Daoy (cell line): Measurements from ENCODE around the gene DNM3. TPM values are rescaled to one million over a fixed set of nuclear protein-coding genes. Genes with fewer than 3 reads are reported as not detected.

Experiments used
- DNase-seq: peaks from one replicate; pipeline ENCODE4 v3.0.0-alpha.2; 2015; ENCODE audit warnings: low read depth
- total RNA-seq: library from RNA; depleted of rRNA; stranded (reverse); fragments of >200 nt; shearing (Covaris generic); gene quantifications from 2 replicates; pipeline ENCODE4 v1.2.3, GENCODE V29; 2014

Gene DNM3
- total RNA-seq, 1 experiment from 2014 or later = 4.5 TPM

DNA sequence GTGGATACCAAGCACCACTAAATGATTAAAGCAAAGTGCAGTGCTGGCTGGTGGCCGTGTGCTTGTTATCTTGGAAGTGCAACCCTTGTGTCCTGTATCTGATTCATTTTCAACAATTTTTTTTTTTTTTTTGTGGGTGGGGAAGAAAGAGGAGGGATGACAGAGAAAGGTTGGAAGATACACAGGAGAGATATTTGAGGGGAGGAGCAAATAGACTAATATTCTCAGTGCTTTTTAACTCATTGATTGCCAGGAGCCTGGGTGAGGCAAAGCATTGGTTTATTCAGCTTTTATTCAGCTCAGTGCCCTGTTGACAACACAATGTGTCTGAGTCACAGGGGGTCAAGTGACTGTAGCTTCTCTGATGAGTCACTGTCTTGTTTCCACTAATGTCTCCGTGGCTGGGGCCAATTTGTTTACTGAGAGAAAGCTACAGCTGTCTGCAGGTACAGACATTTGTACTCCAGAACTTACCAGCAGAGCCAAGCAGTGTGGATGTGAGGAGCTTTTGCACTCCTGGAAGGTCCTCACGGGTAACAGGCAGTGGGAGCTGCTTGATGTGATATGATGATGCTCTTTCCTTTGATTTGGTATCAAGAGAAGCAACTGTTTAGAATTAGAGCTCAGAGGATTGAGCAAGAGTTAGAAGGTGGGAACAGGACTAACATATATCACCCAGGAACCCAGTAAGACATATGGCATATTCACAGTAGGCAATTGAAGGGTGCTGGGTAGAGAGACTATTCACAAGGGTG, 23.6 kb upstream of the DNM3 start:
- peak; percentile 83 for DNase-seq

DNA sequence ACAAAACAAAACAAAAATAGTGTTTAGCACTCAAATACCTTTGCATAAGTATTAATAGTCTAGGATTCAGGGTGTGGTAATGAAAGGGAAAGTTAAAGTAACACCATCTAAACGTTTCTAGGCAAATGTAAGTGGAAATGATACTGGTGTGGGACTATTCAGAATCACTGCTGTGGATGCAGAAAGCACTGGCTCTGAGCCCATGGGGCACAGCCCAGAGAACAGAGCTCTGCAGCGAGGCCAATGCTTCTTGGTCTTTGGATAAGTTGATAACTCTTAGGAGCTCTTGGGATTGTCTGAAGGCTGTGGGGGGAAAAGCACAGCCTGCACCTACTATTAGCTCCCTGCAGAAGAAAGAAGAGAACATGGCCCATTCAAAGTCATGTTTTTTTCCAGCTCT, 21.4 kb upstream of the DNM3 start:
- no peak for DNase-seq

DNA sequence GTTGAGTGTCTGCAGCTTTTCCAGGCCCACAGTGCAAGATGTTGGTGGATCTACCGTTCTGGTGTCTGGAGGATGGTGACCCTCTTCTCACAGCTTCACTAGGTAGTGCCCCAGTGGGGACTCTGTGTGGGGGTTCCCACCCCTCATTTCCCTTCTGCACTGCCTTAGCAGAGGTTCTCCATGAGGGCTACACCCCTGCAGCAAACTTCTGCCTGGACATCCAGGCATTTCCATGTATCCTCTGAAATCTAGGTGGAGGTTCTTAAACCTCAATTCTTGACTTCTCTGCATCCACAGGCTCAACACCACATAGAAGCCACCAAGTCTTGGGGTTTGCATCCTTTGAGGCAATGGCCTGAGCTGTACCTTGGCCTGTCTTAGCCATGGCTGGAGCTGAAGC, 14.3 kb upstream of the DNM3 start:
- DNase-seq = no peak

DNA sequence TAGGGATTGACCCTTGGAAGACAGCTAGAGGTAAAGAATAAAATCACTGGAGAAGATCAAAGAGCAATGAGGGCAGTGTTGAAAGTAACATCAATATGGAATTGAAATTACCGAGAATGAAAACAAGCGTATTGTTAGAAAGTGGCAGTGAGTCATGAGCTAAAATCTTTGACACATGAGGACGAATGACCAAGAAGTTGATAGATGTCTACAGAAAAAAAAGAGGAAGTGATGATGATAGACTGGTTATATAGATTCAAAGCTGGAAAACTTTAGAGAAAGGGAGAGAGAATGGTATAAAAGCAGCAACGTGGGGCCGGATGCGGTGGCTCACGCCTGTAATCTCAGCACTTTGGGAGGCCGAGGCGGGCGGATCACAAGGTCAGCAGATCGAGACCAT, 12.5 kb upstream of the DNM3 start:
- DNase-seq = no peak

DNA sequence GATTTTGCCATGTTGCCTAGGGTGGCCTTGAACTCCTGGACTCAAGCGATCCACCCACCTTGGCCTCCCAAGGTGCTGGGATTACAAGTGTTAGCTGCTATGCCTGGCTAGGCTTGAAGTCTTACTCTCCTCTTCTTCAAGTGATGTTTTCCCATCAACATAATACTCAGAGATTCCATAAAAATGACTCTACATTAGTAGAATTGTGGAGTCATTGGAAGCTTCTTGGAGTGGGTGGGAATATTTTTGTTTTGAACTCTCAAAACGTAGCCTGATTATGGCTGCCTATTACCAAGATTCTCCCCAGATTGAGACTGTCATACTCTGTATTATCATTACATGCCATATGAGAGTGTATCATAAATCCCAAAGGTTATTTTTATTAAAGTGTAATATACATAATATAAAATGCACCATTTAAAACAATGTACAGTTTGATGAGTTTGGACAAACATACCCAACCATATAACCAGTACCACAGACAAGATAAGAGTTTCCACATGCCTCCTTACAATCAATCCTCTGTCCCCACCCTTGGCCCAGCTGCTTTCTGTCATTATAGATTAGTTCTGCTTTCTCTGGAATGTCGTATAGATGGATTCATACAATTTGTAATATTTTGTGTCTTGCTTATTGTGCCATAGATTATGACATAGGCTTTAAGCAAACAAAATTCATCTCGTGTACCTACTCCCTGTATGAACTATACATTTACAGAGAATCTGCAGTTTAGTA, 8.0 kb upstream of the DNM3 start:
- DNase-seq = no peak

DNA sequence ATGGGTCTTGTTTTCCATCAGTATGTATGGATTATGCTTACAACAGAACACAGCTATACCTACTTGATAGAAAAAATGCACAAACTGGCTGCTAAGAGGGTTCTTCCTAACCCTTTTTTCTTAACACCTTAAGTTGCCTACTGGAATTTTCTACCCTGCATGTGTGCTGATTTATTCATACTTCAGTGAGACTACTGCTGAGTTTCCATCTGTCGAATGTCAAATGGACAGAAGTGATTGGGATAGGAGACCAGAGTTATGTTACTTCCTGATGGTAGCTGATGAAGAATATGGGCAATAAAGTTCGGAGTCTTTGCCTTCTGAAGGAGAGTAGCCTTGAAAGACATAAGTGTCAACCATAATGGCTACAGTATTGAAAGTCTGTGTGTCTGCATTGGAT, 6.5 kb upstream of the DNM3 start:
- DNase-seq = no peak

DNA sequence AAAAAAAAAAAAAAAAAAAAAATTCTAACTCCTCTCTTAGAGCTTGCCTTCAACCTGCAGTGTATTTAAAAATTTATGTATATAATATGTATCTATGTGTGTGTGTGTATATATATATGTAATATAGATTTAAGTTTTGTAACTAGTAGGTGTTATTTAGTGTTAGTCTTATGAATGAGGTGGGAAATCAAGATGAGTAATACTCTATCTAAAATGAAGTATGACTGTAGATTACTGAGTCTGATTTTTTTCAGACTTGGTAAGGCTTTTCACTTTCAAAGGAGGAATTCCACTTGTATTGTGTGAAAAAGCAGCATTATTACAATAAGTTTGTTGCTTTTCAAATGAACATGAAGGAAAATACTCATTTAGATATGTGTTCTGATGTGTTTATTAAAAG, 5.4 kb upstream of the DNM3 start:
- DNase-seq = no peak

DNA sequence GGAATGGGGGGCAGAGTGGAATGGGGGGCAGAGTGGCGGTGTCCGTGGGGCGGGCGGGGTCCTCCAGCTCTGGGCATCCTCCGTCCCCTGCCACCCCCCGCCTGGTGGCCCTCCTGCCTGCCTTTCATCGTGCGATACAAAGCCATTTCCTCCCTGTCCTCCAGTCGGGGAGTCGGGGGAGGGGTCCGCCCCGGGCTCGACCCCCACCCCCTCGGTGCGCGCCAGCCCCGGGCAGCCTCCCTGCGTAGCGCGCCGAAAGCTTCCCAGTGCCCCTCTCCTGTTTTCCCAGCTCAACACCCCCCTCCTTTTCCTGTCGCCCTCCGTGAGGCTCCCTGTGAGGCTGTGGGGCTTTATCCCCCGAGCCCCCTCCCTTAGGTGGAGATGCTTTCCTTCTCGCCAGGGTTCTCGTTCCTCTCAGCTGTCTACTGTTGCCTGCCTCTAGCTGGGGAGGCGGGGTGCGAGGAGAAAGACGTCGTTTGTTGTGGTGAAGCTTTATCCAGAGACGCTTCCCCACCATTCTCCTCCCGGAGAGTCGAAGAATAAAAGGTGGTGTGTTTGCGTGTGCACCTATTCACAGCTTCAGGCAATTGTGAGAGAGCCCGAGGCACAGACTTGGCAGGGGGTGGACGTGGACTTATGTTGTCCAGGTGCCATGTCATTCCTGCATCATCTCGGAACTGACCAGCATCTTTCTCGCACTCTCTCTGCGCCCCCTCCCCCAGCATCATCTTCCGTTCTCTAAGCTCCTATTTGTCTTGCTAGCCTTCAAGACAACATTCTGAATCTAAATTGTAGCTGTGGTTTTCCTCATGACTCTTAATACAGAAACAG, 848 bp downstream of the DNM3 start:
- DNase-seq = peak; percentile 27

DNA sequence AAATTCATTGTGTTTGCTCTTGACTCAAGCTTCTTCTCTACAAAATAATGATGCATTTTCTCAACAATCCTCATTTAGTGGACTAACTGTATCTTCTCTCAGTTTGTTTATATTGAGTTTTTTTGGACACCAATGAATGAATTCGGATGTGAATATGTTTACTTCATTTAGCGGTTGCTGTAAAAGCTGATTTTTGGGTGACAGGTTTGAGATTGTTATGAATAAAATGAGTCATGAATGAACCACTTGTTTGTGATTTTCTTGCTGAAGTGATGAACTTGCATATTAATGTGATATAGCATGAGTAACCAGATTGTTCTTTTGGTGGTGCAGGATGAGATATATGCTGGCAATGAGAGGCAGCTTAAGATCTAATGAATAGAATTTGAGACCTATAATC, 3.1 kb downstream of the DNM3 start:
- DNase-seq = no peak

DNA sequence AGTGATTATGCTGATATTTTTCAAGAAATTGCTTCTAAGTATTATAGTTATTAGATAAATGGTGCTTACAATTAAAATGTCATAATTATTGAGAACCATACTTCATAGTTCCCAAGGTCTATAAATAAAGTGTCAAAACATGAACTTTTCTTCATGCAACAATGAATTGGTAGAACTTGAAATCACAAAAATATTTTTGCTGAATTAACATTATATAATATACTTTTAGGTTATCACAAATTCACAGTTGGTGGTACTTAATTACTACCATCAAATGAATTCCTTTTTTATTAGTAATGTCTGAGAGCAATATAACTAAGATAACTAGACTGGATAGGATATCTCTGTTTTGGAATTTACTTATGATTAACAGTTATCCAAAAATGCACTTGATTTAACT, 4.7 kb downstream of the DNM3 start:
- DNase-seq = no peak

DNA sequence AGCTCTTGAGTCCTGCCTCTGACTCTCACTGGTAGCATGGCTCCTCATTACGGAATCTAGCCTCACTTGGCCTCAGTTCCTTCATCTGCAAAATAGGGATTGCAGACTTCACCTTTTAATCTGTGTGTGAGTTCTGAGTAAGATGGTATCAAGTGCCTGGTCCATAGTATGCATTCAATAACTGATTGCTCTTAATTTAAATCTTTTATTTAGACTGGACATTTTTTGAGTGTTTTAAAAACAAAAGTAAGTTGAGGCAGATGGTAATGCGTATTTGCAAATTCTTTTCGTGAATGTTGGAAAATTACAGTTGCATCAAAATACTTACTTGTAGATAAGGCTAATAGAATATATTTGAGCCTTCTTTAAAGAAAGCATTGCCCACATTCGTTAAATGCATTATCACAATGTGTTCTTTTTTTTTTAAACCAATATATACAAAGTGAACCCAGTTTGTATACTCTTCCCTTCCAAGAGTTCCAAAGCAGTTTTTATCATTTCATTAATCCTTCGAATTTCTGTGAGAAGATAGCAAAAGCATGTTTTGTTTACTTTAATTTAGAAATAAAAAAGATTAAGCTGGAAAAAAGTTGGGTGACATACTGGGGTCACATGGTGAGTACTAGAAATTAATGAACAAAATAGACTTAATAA, 8.1 kb downstream of the DNM3 start:
- no peak for DNase-seq

DNA sequence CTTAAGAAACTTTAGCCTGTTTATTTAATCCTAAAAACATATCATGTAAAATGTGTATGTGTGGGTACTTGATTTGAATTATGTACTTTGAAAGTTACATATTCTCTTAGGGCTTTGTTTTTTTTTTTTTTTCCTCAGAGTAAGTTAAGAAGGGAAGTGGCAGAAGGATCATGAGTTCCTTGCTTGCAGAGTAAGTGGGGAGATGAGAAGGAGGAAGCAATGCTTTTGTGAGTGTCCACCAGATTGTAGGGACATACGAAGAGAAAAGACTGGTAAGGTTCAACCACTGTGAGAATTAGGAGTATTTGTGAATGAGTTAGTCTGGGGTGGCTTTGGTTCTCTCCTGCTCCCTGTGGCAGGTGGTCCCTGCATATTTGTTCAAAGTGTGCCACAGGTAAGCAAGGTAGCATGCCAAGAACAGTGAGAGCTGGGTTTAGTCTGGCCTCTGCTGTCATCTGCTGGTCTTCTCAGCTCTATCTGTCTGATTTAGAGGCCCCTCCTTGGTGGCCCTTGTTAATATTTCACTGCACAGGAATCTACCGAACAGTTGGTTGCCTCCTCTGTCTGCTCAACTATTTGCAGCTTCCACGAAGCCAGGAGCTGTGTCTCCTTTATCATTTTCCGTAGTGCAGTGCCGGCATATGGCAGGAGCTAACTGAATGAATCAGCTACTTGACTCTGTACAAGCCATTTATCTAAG, 9.5 kb downstream of the DNM3 start:
- no peak for DNase-seq

DNA sequence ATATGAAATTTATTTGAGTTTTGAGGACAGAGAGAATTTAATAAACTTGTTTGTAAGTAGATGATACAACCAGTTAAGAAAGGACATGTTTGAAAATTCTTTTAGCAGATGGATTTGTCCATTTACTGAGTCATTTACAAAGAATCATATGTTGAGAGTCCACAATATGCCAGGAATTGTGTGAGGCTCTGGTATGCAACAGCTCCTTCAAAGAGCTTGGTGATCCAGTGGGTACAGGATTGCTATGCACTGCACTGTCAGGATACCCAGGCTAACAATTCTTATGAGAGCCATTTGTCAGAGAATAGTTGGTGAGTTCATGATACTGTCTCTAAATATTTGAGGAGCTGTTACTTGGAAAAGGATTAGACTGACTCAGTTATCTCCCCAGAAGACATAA, 11.0 kb downstream of the DNM3 start:
- DNase-seq = no peak

DNA sequence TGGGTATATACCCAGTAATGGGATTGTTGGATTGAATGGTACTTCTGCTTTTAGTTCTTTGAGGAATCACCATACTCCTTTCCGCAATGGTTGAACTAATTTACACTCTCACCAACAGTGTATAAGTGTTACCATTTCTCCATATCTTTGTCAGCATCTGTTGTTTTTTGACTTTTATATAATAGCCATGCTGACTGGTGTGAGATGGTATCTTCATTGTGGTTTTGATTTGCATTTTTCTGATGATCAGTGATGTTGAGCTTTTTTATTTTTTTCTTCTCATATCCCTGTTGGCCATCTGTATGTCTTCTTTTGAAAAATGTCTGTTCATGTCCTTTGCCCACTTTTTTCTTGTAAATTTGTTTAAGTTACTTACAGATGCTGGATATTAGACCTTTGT, 14.1 kb downstream of the DNM3 start:
- DNase-seq = no peak

DNA sequence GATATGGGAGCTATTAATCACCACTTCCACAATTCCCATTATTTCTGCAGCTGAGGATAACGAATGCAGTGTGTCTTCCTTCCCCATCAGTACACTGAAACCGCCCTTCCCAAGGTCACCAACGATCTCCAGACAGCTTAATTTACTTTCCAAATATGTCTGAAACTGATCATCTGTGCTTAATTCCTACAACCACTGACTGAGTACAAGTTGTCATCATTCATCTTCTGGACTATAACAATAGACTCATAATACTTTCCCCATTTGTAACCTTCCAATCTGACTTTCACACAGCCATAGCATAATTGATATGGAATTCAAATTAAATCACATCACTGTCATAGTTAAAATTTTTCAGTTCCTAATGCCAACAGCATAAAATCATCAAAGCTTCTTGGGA, 17.4 kb downstream of the DNM3 start:
- no peak for DNase-seq

DNA sequence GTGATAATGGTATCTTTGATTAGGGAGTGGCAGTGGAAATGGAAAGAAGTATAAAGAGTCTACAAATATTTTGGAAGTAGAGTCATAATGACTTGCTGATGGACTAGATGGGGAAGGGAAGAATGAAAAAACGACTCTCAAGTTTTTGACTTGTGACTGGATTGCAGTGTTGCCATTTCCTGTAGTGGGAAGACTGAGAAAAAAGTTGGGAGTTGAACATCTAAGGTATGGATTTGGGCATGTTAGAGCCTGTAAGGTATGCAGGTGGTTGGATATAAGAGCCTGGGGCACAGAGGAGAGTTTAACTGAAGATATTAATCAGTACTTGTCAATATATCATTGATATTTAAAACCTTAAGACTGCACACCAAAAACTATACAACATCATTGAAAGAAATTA, 19.4 kb downstream of the DNM3 start:
- DNase-seq = no peak

DNA sequence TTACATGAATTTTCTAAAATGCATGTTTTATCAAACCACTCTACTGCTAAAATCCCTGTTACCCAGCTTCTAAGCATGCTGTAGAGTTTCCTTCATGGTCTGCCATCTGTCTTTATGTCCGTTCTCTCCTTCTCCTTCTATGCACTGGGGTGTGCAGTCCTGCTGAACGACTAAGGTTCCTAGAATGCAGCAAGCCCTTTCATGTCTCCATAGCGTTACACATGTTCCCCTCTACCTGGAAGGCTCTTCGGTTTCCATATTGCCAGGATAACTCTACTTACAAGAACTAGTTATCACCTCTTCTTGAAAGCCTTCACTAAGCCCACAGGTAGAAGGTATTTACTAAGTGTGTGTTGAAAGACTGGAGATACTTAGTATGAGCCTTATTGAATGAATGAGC, 22.2 kb downstream of the DNM3 start:
- no peak for DNase-seq

DNA sequence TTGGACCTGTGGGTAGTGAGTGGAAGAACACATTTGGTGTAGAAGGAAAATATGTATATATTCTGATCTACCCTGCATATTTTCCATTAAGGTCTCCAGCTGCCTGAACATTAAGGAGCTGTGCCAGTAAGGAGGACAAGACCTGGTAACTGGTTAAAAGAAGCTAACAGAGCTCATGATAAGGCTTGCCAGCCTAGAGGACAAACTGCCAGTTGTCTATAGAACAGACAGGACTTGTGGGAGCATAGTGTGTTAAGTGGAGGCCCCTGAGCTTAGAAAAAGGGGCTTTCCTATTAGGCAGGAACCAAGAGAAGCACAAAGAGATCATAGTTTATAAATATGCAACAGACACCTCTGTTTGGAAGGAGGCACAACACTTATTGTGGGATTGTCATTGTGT, 23.0 kb downstream of the DNM3 start:
- DNase-seq = no peak

DNA sequence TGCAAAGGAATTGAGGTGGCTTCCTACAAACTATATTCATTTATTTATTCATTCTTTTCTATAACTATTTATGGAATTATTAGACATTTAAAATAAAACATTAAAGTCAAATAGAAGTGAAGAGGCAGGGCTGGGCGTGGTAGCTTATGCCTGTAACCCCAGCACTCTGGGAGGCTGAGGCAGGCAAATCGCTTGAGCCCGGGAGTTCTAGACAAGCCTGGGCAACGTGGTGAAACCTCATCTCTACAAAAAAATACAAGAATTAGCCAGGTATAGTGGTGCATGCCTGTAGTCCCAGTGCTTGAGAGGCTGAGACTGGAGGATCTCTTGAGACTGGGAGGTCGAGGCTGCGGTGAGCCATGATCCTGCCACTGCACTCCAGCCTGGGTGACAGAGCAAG, 23.8 kb downstream of the DNM3 start:
- DNase-seq = no peak

DNA sequence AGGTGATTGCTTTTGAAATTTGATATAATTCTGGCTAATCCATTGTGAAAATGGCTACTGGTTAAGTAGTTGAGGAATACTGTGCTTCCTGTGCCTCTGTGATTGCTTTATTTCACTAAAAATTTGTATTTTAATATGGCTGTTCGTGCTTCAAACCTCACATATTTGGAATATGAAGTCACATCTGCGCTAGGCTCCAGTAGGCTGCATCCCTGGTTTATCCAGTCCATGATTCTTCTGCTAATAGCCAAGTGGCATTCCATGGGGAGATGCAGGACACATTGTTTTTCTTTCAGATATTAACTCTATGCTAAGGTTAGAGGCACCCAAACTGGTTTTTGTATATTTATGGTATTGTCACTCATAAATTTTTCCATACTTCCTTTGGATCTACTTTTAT, 25.9 kb downstream of the DNM3 start:
- DNase-seq = no peak

DNA sequence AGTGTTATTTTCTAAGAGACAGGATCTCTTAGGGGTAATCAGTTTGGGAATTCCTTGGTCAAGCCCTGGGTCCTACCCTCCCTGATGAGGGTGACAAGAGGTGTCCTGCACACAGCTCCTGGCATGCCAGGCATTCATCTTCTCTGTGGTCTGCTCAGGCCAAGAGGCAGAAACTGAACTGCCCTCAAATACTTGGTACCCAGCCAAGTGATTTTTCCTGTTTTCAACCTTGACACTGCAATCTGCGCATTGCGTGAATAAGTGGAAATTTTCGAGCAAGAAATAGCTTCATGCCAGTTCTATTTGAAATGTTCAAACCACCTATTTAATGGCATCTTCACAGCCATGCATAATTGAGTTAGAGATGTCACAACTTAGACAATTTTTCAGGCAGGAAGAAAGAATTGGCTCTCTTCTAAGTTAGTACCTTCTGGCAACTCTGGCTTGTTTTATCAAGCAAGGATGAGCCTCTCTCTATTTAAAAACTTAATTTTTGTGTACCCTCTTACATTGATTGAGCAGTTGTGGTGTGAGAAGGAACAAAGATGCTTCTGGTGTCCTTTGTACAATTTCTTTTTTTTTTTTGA, 27.0 kb downstream of the DNM3 start:
- no peak for DNase-seq
